Small intestine (tissue), 7 donors: ENCODE data around the gene FFAR3. TPM values are rescaled to one million over a fixed set of nuclear protein-coding genes. Genes with fewer than 3 reads are reported as not detected.

Experiments
- DNase-seq, 2 donors: peaks; one replicate each; pipeline versions ENCODE4 v3.0.0 to v3.0.0-alpha.2; 2013
- FAIRE-seq: peaks from 2 replicates; lab custom pipeline; 2012; peaks lifted over from hg19 to GRCh38; lab: Jason Lieb, UNC
- H3K27ac ChIP-seq, 3 donors: one replicate each; pipeline ENCODE4 v1.5.1; 2013; ENCODE audit warnings: low read length in 2 of 3, mild to moderate bottlenecking in 2 of 3, control low read depth in 1 of 3, inconsistent platforms in 1 of 3, low read depth in 1 of 3, moderate library complexity in 1 of 3
- H3K27me3 ChIP-seq, 3 donors: one replicate each; pipeline ENCODE4 v1.6.1; 2013; ENCODE audit warnings: low read length in 3 of 3, inconsistent platforms in 1 of 3; ENCODE audit not compliant: control insufficient read depth in 3 of 3, insufficient read depth in 3 of 3
- H3K36me3 ChIP-seq, 3 donors: one replicate each; pipeline ENCODE4 v1.6.1; 2013; ENCODE audit warnings: low read length in 3 of 3, inconsistent platforms in 1 of 3, low read depth in 1 of 3, mild to moderate bottlenecking in 1 of 3, moderate library complexity in 1 of 3; ENCODE audit not compliant: control insufficient read depth in 3 of 3, insufficient read depth in 2 of 3
- H3K4me1 ChIP-seq, 3 donors: one replicate each; pipeline ENCODE4 v1.6.1; 2013; ENCODE audit warnings: low read length in 2 of 3, inconsistent platforms in 1 of 3, low read depth in 1 of 3, mild to moderate bottlenecking in 1 of 3, moderate library complexity in 1 of 3; ENCODE audit not compliant: control insufficient read depth in 3 of 3, insufficient read depth in 2 of 3
- H3K4me3 ChIP-seq, 3 donors: one replicate each; pipeline ENCODE4 v1.5.1; 2013; ENCODE audit warnings: low read length in 3 of 3, control low read depth in 1 of 3, inconsistent platforms in 1 of 3, low read depth in 1 of 3, mild to moderate bottlenecking in 1 of 3, moderate library complexity in 1 of 3
- H3K9me3 ChIP-seq, 2 donors: one replicate each; pipeline ENCODE4 v1.6.1; 2013; ENCODE audit warnings: low read depth in 1 of 2, low read length in 1 of 2; ENCODE audit not compliant: control insufficient read depth in 2 of 2, insufficient read depth in 1 of 2
- WGBS, 3 donors: extraction: QIAGEN DNeasy Blood & Tissue Kit; methylation state at CpG; one replicate each; pipeline ENCODE4 v1.1.7; 2013; 5-methylcytosine and 5-hydroxymethylcytosine counted together
- polyA plus RNA-seq, 4 donors: library from polyadenylated mRNA; stranded (reverse) in 3 of 4; unstranded in 1 of 4; fragments of 200-250 nt in 3 of 4; fragments of 120-200 nt in 1 of 4; gene quantifications; one replicate each; pipeline versions ENCODE4 v1.2.1 to v1.2.3, GENCODE V29; 2013
- donor health status: healthy with polysubstance abuse.
- donor health status: control.
- donor health status: control.
- donor health status: Bipolar disorder and iron deficiency.
- donor health status: healthy.

FFAR3 gene
- polyA plus RNA-seq, 4 donors, result 0.50 to 1.0 TPM; not detected in 2

DNA sequence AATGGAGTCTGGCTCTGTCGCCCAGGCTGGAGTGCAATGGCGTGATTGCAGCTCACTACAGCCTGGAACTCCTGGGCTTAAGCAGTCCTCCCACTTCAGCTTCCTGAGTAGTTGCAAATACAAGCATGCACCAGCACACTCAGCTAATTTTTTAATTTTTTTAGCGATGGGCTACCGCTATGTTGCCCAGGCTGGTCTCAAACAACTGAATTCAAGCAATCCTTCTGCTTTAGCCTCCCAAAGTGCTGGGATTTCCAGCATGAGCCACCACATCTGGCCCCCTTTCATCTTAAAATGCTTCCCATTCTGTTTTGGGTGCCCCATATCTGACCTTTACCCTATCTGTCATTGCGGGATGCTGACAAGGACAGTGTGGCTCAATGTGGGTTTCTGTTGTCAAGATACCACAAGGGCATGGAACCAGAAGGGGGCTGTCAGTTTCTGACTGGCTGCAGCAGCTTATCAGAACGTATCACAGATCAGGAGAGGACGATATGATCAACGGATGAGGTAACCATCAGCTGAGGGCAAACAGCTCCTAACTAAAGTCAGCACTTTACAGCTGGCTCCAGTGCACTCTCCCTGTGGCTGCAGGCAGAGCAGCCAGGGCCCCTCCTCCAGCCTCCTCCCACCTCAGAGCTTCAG, 45.0 kb downstream of the FFAR3 start:
- DNase-seq (no peak), FAIRE-seq (no peak)
- H3K9me3 ChIP-seq, result no peaks in the 10 kb centered on the region
- H3K4me1 ChIP-seq, result no peaks in the 10 kb centered on the region
- 80 to 91% (median 81%) methylated on average over 8 of the region's 8 CpGs for WGBS, 3 donors
- H3K4me3 ChIP-seq, result no peak overlapping the region
- H3K27me3 ChIP-seq, result peaks cover 0 to under 1% (median 0%) of the 10 kb centered on the region in 3 donors
- no peaks in the 10 kb centered on the region for H3K36me3 ChIP-seq
- H3K27ac ChIP-seq, result no peak overlapping the region

DNA sequence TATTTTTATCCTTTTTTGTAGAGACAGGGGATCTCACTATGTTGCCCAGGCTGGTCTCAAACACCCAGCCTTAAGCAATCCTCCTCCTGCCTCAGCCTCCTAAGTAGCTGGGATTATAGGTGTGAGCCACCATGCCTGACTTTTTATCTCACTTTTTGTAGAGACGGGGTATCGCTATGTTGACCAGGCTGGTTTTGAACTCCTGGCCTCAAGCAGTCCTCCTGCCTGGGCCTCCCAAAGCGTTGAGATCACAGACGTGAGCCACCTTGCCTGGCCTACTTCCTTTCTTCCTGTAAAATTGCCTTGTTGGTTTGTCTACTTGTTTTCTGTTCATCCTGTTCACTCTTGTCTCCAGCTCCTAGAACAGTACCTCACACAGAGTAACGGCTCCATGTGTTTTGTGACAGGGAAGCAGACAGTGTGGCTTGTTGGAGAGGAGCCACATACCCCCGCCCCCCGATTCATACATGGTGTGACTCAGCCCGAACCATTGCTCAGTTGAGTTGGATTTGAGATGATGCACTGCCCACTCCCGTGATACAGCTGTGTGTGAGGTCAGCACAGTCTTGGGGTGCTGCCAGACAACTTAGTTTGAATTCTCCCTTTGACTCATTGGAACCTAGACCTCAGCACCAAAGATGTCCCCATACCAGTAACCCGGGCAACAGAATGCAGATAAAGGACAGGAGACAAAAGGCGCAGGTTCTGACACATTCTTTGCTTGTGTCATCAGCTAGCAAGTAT, 46.8 kb downstream of the FFAR3 start:
- Histone ChIP-seq H3K36me3 (no peaks in the 10 kb centered on the region), H3K27me3 (peaks cover 0 to 3% (median 0%) of the 10 kb centered on the region in 3 donors), H3K27ac (peak overlapping the region in 1 of 3 donors; percentile 36), H3K4me1 (no peaks in the 10 kb centered on the region), H3K4me3 (no peak overlapping the region), H3K9me3 (no peaks in the 10 kb centered on the region)
- FAIRE-seq, result no peak
- no peak for DNase-seq
- WGBS, 3 donors, result 69 to 75% (median 74%) methylated on average over 11 of the region's 11 CpGs

DNA sequence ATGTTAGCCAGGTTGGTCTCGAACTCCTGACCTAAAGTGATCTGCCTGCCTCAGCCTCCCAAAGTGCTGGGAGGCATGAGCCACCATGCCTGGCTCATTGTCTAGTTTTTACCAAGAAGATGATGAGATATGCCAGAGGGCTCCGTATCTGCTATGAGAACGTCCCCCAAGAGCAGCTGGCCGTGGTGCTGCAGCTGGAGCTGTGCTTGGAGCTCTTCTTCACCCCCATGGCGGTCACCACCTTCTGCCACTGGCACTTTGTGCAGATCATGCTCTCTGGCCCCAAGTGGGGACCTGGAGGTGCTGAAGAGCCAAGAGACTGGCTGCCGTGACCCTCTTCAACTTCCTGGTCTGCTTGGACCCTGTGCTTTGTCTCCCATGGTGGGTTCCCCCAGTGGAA, 49.4 kb downstream of the FFAR3 start:
- H3K4me1 ChIP-seq, result no peaks in the 10 kb centered on the region
- no peak for DNase-seq
- H3K27me3 ChIP-seq, result peaks cover 0 to 3% (median 0%) of the 10 kb centered on the region in 3 donors
- no peaks in the 10 kb centered on the region for H3K36me3 ChIP-seq
- no peak overlapping the region for H3K4me3 ChIP-seq
- FAIRE-seq, result no peak
- no peaks in the 10 kb centered on the region for H3K9me3 ChIP-seq
- 79 to 87% (median 81%) methylated on average over 6 of the region's 6 CpGs for WGBS, 3 donors
- H3K27ac ChIP-seq, result no peak overlapping the region

DNA sequence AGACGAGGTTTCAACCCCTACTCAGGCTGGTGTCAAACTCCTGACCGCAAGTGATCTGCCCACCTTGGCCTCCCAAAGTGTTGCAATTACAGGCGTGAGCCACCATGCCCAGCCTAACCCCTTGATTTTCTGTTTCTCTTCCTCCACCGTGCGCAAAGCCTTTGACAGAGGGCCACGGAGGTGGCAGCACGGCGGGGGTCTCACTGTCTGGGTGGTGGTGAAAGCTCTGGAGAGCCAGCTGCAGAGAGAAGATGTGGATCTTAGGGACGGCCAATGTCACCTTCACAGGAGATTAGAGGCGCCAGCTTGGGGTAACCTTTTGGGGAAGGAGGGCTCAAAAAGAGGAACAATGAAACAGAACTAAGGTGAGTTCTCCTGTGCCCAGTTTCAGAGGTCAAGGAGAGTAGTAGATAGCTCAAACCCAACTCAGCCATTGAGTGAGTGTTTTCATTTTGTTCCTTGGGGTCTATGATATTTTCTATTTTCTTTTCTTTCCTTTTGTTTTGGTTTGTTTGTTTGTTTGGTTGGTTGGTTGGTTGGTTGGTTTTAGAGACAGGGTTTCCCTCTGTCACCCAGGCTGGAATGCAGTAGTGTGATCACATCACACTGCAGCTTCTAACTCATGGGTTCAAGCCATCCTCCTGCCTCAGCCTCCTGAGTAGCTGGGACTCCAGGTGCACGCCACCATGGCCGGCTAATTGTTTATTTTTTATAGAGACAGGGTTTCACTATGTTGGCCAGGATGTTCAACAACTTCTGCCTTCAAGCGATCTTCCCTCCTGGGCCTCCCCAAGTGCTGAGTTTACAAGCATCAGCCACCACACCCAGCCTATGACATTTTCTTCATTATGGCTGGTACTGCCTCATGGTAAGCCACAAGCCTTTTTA, 50.3 kb downstream of the FFAR3 start:
- Histone ChIP-seq H3K4me1 (no peaks in the 10 kb centered on the region), H3K9me3 (no peaks in the 10 kb centered on the region), H3K27me3 (peaks cover 0 to 3% (median under 1%) of the 10 kb centered on the region in 3 donors), H3K36me3 (no peaks in the 10 kb centered on the region), H3K4me3 (no peak overlapping the region), H3K27ac (no peak overlapping the region)
- no peak for FAIRE-seq
- DNase-seq, result no peak
- 81 to 90% (median 83%) methylated on average over 13 of the region's 13 CpGs for WGBS, 3 donors

DNA sequence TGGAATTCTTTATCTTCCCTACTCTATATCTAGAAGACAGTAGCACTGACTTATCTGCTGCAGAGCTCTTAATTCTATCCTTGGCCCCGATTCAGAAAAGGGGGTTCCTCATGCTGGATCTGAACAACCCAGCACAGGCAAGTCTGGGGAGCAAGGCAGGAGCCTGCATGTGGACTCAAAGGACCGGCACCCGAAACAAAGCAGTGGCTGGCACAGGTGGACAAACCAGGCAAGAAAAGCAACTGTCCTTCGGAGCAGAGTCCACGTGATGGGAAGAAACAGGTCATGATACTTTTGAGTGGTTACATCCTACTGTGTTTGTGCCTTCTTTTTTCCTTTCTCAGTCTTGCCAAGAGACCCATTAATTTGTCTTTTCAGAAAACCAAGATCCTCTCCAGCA, 50.9 kb downstream of the FFAR3 start:
- H3K4me1 ChIP-seq, result no peaks in the 10 kb centered on the region
- peaks cover 0 to 4% (median 3%) of the 10 kb centered on the region in 3 donors for H3K27me3 ChIP-seq
- H3K9me3 ChIP-seq, result no peaks in the 10 kb centered on the region
- no peak overlapping the region for H3K4me3 ChIP-seq
- no peak overlapping the region for H3K27ac ChIP-seq
- H3K36me3 ChIP-seq, result no peaks in the 10 kb centered on the region
- FAIRE-seq, result no peak
- DNase-seq, result no peak
- WGBS, 3 donors, result 58 to 64% (median 60%) methylated on average over 5 of the region's 5 CpGs

Other genes with a start within 250 kb of the FFAR3 start
- 100 to 1,000 TPM in 3 of 4 donors, 10 to 100 TPM in 1; 72.7 to 803 (median 118) TPM for gene FXYD3, start 242.6 kb upstream of the FFAR3 start, polyA plus RNA-seq
- 10 to 100 TPM in 1 of 4 donors, 1 to 10 TPM in 2, under 1 TPM in 1; 0.45 to 14.5 (median 4.1) TPM for gene LGI4, start 223.4 kb upstream of the FFAR3 start, polyA plus RNA-seq
- 10 to 100 TPM in 2 of 4 donors, 1 to 10 TPM in 1, not detected in 1; 7.3 to 25.4 (median 13.6) TPM for gene FXYD1, start 219.6 kb upstream of the FFAR3 start, polyA plus RNA-seq
- gene FXYD7, start 215.2 kb upstream of the FFAR3 start, polyA plus RNA-seq, result under 1 TPM in 2 of 4 donors, not detected in 2; 0.24 to 0.38 TPM
- 10 to 100 TPM in 3 of 4 donors, 1 to 10 TPM in 1; 3.4 to 60.5 (median 30.2) TPM for gene FXYD5, start 203.7 kb upstream of the FFAR3 start, polyA plus RNA-seq
- not detected for gene FAM187B, start 129.7 kb upstream of the FFAR3 start, polyA plus RNA-seq
- gene LSR, start 109.5 kb upstream of the FFAR3 start, polyA plus RNA-seq, result 100 to 1,000 TPM in 2 of 4 donors, 10 to 100 TPM in 2; 51.6 to 136 (median 98.7) TPM
- 100 to 1,000 TPM in 2 of 4 donors, 10 to 100 TPM in 2; 74.7 to 127 (median 109) TPM for gene USF2, start 89.5 kb upstream of the FFAR3 start, polyA plus RNA-seq
- under 1 TPM in 2 of 4 donors, not detected in 2; 0.01 to 0.18 TPM for gene HAMP, start 75.9 kb upstream of the FFAR3 start, polyA plus RNA-seq
- under 1 TPM in 1 of 4 donors, not detected in 3; 0.07 TPM for gene MAG, start 66.3 kb upstream of the FFAR3 start, polyA plus RNA-seq
- 1 to 10 TPM in 3 of 4 donors, under 1 TPM in 1; 0.81 to 5.0 (median 2.2) TPM for gene CD22, start 29.3 kb upstream of the FFAR3 start, polyA plus RNA-seq
- under 1 TPM in 2 of 4 donors, not detected in 2; 0.18 to 0.74 TPM for gene FFAR1, start 10.6 kb upstream of the FFAR3 start, polyA plus RNA-seq
- under 1 TPM in 2 of 4 donors, not detected in 2; 0.06 to 0.15 TPM for gene GPR42, start 12.6 kb downstream of the FFAR3 start, polyA plus RNA-seq
- gene FFAR2, start 89.8 kb downstream of the FFAR3 start, polyA plus RNA-seq, result 1 to 10 TPM in 1 of 4 donors, under 1 TPM in 3; 0.54 to 3.7 (median 0.81) TPM
- under 1 TPM in 1 of 4 donors, not detected in 3; 0.37 TPM for gene KRTDAP, start 132.0 kb downstream of the FFAR3 start, polyA plus RNA-seq
- 10 to 100 TPM in 1 of 4 donors, 1 to 10 TPM in 2, not detected in 1; 4.7 to 36.9 (median 7.6) TPM for gene DMKN, start 155.2 kb downstream of the FFAR3 start, polyA plus RNA-seq
- 1 to 10 TPM in 1 of 4 donors, under 1 TPM in 2, not detected in 1; 0.07 to 1.8 (median 0.54) TPM for gene SBSN, start 169.9 kb downstream of the FFAR3 start, polyA plus RNA-seq
- gene GAPDHS, start 175.0 kb downstream of the FFAR3 start, polyA plus RNA-seq, result not detected
- gene TMEM147, start 187.2 kb downstream of the FFAR3 start, polyA plus RNA-seq, result 100 to 1,000 TPM in 1 of 4 donors, 10 to 100 TPM in 3; 40.3 to 149 (median 77.5) TPM
- gene ATP4A, start 205.2 kb downstream of the FFAR3 start, polyA plus RNA-seq, result under 1 TPM in 1 of 4 donors, not detected in 3; 0.36 TPM
- gene PMIS2, start 227.7 kb downstream of the FFAR3 start, polyA plus RNA-seq, result not detected